ENCODE data around the gene AKAP17A.

DNA sequence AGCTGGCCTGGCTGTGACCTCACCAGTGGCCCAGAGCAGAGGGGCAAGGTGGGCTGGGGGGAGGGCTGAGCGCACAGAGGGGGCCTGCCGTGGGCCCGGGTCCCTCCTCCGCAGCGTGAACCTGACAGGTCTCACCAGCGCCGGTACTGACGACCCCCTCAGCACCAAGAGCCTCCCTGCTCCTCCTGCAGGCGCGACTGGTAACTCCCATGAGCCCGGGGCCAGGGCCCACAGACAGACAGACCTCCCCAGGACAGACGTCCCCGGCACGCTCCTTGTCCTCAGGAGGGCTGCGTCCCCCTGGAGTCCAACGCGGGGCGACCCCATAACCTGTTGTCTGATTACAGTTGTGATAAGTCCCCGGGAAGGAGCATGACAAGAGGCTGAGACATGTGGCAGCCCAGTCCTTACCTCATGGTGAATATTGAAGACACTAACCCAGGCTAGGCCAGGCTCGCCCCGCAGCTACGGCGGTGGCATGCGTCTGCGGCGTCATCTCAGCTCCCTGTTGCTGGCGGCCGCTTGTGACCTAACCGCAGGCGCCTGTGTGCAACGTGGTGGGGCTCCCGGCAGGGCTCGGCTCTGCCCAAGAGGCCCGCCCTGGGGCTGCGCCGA is 8.5 kb downstream of the AKAP17A start:
- TF ChIP-seq POLR2A (IDR thresholded peaks at IDR 0.05; ENCODE audit: low read depth, low read length) (no peak), TAF1 (IDR thresholded peaks at IDR 0.05; ENCODE audit: low read depth, low read length) (no peak), POLR2AphosphoS5 (IDR thresholded peaks at IDR 0.05; ENCODE audit: low read depth, low read length) (no peak)

Measured in GM12891 (cell line).